ENCODE measurements around the gene PLEKHA5. TPM values are rescaled to one million over a fixed set of nuclear protein-coding genes. Genes with fewer than 3 reads are reported as not detected.

The PLEKHA5 gene
- polyA plus RNA-seq, 3 donors, result 0.35 to 0.79 (median 0.41) TPM

DNA sequence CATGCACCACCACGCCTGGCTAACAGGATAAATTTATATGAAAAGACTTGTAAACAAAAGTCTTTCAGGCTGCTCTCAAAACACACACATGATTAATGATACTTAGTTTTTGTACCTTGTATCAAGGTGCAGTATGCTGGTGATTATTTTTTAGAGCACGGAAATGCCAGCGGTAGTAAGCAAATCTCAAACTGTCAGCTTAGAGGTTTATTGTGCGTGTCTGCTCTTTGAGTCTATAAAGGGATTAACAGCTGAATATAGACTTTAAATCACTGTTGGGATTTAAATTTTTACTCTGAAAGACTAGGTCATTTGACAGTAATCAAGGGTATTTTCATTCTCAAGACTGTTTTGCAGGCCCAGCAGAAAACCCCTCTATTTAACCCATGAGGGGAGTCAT lies 50.5 kb downstream of the PLEKHA5 start:
- no peaks in the 10 kb centered on the region for H3K4me1 ChIP-seq (ENCODE audit: control insufficient read depth in 1 of 2, insufficient read depth in 2 of 2, low read length in 2 of 2)
- no peak overlapping the region for H3K4me2 ChIP-seq (replicated peaks; ENCODE audit: extremely low read depth, low read length, poor library complexity, severe bottlenecking)
- no peaks in the 10 kb centered on the region for H3K36me3 ChIP-seq (replicated peaks in 1 of 2; ENCODE audit: control insufficient read depth in 1 of 2, insufficient read depth in 2 of 2, low read length in 2 of 2)
- no peaks in the 10 kb centered on the region for H3K79me2 ChIP-seq (ENCODE audit: insufficient read depth, low read length)
- no peaks in the 10 kb centered on the region for H3K4me1 Mint-ChIP-seq
- no peaks in the 10 kb centered on the region for H3K27me3 ChIP-seq (ENCODE audit: control insufficient read depth in 2 of 2, insufficient read depth in 2 of 2, low read length in 2 of 2)
- no peaks in the 10 kb centered on the region for H3K36me3 Mint-ChIP-seq
- no peak overlapping the region for H3K4me3 ChIP-seq (replicated peaks in 1 of 3; ENCODE audit: low read depth in 2 of 3, low read length in 3 of 3)
- H3K27ac Mint-ChIP-seq, result no peak overlapping the region
- intact Hi-C loops (cut with micrococcal nuclease), result loop anchor here in 1 of 2 donors (10.0 kb wide), 1 partner anchor 315 kb away; no protein-coding TSS in a partner anchor
- no peak for DNase-seq
- WGBS (ENCODE audit: insufficient coverage), result 91% methylated on average over 4 of the region's 4 CpGs
- H3K27ac ChIP-seq (ENCODE audit: low read depth in 1 of 2, low read length in 2 of 2), result no peak overlapping the region
- no peaks in the 10 kb centered on the region for H3K27me3 Mint-ChIP-seq (ENCODE audit: low read depth in 3 of 3)
- no peak overlapping the region for H3K4me3 Mint-ChIP-seq
- H3K9me3 ChIP-seq (replicated peaks in 1 of 2; ENCODE audit: control insufficient read depth in 1 of 2, insufficient read depth in 1 of 2, low read length in 2 of 2), result no peaks in the 10 kb centered on the region
- H2AFZ ChIP-seq (ENCODE audit: insufficient read depth, low read depth, low read length, poor library complexity, severe bottlenecking), result no peak overlapping the region
- H4K20me1 ChIP-seq (ENCODE audit: insufficient read depth, low read length), result no peaks in the 10 kb centered on the region
- TF ChIP-seq, protein P1, sequence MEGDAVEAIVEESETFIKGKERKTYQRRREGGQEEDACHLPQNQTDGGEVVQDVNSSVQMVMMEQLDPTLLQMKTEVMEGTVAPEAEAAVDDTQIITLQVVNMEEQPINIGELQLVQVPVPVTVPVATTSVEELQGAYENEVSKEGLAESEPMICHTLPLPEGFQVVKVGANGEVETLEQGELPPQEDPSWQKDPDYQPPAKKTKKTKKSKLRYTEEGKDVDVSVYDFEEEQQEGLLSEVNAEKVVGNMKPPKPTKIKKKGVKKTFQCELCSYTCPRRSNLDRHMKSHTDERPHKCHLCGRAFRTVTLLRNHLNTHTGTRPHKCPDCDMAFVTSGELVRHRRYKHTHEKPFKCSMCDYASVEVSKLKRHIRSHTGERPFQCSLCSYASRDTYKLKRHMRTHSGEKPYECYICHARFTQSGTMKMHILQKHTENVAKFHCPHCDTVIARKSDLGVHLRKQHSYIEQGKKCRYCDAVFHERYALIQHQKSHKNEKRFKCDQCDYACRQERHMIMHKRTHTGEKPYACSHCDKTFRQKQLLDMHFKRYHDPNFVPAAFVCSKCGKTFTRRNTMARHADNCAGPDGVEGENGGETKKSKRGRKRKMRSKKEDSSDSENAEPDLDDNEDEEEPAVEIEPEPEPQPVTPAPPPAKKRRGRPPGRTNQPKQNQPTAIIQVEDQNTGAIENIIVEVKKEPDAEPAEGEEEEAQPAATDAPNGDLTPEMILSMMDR (IDR thresholded peaks at IDR 0.05), result no peak
- peaks cover 0 to 2% (median 0%) of the 10 kb centered on the region in 7 donors for H3K9me3 Mint-ChIP-seq
- no peak overlapping the region for H3K9ac ChIP-seq (ENCODE audit: insufficient read depth, low read length, poor library complexity, severe bottlenecking)

DNA sequence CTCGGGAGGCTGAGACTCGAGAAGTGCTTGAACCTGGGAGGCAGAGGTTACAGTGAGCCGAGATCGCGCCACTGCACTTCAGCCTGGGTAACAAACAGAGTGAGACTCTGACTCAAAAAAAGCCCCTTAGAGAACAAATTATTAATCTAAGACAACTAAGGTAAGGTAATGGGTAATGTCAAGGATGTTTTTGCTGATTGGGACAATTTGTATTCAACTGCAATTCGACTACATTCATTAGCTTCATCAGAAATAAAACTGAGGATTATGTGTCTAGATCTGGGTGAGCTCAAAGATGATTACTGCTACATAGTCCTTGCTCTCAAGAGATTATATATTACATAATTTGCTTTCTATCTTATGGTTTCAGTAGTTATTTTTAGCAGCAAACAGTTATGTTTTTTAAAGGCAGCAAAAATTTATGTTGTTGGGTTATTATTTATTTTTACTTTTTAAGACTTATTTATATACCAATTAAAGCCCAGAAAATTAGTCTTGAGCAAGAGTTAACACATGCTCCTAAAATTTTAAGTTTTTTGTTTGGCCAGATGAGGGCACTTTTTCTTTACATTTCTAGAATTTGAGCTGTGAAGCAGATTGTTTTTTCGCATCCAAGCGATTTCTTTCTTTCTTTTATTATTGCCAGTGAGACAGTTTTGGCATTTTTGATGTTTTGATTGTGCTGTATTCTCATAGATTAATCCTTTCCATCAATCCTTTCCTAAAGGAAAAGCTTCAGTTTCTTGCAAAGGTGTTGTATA lies 52.3 kb downstream of the PLEKHA5 start:
- no peak for DNase-seq
- WGBS (ENCODE audit: insufficient coverage), result no CpG with 5 or more reads among the region's 8 CpGs
- H3K36me3 Mint-ChIP-seq, result no peaks in the 10 kb centered on the region
- Histone ChIP-seq H3K9ac (ENCODE audit: insufficient read depth, low read length, poor library complexity, severe bottlenecking) (no peak overlapping the region), H3K36me3 (replicated peaks in 1 of 2; ENCODE audit: control insufficient read depth in 1 of 2, insufficient read depth in 2 of 2, low read length in 2 of 2) (no peaks in the 10 kb centered on the region), H3K4me3 (replicated peaks in 1 of 3; ENCODE audit: low read depth in 2 of 3, low read length in 3 of 3) (no peak overlapping the region), H3K9me3 (replicated peaks in 1 of 2; ENCODE audit: control insufficient read depth in 1 of 2, insufficient read depth in 1 of 2, low read length in 2 of 2) (no peaks in the 10 kb centered on the region), H3K27ac (ENCODE audit: low read depth in 1 of 2, low read length in 2 of 2) (no peak overlapping the region), H3K79me2 (ENCODE audit: insufficient read depth, low read length) (no peaks in the 10 kb centered on the region), H4K20me1 (ENCODE audit: insufficient read depth, low read length) (no peaks in the 10 kb centered on the region), H3K4me2 (replicated peaks; ENCODE audit: extremely low read depth, low read length, poor library complexity, severe bottlenecking) (no peak overlapping the region), H3K27me3 (ENCODE audit: control insufficient read depth in 2 of 2, insufficient read depth in 2 of 2, low read length in 2 of 2) (no peaks in the 10 kb centered on the region), H2AFZ (ENCODE audit: insufficient read depth, low read depth, low read length, poor library complexity, severe bottlenecking) (no peak overlapping the region), H3K4me1 (ENCODE audit: control insufficient read depth in 1 of 2, insufficient read depth in 2 of 2, low read length in 2 of 2) (peaks cover under 1 to 3% of the 10 kb centered on the region in 2 donors)
- peaks cover 3% of the 10 kb centered on the region for H3K4me1 Mint-ChIP-seq
- intact Hi-C loops (cut with micrococcal nuclease), result loop anchor here in 1 of 2 donors (10.0 kb wide), 1 partner anchor 317 kb away; no protein-coding TSS in a partner anchor
- no peak overlapping the region for H3K4me3 Mint-ChIP-seq
- TF ChIP-seq, protein P1 (IDR thresholded peaks at IDR 0.05), result peak; percentile 41
- no peaks in the 10 kb centered on the region for H3K9me3 Mint-ChIP-seq
- no peaks in the 10 kb centered on the region for H3K27me3 Mint-ChIP-seq (ENCODE audit: low read depth in 3 of 3)
- H3K27ac Mint-ChIP-seq, result no peak overlapping the region
